ENCODE data around the gene MSANTD2. TPM values are rescaled to one million over a fixed set of nuclear protein-coding genes. Genes with fewer than 3 reads are reported as not detected.

Gene MSANTD2
- total and polyA plus RNA-seq, 9 of the 15 experiments (the other 6 are each of a cell fraction or from before 2014, with no cell fraction given), result 1.3 to 9.9 (median 5.3) TPM

DNA sequence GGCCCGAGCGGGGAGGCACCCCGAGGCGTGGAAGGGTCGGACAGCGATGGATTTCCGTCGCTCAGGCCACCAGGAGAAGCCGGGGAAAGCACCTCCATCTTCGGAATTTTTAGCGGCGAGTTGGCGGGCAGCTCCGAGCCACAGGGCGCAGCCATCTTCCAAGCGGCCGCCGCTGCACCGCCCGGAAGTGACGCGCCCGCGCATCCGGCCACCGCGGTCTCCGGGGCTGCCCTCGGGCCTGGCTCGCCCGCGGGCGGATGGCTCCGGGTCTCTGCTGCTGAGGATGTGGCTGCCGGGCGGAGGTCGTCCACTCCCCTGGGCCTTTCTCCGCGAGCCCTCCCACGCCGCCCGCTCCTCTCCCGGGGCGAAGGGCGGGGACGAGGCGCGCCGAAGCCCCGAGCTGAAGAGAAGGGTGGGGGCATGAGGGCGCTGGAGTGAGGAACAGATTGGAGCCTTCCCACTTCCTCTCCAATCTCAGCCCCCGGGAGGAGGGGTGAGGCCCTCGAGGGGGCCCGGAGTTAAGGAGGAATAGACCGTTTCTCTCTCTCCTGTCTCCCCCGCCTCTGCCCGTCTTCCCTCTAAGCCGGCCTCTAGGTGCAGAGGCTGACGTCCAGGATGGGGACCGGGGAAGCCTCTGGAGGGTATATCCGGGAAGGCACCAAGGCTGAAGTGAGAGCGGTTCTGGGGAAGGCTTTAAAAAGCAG is at the start of gene MSANTD2 (continued):
- TF ChIP-seq TOE1 (IDR thresholded peaks at IDR 0.05; ENCODE audit: borderline replicate concordance) (no peak), TOE1 (CRISPR knock-in tag; IDR thresholded peaks at IDR 0.05; ENCODE audit: borderline replicate concordance, low read depth) (no peak), ZNF354B (CRISPR knock-in tag; IDR thresholded peaks at IDR 0.05) (no peak), GATA2 (CRISPR knock-in tag; IDR thresholded peaks at IDR 0.05) (no peak), SREBF1 (IDR thresholded peaks at IDR 0.05; ENCODE audit: borderline replicate concordance, low read depth, low read length) (no peak), KDM4B (IDR thresholded peaks at IDR 0.05; ENCODE audit: borderline replicate concordance in 2 of 2, low read depth in 1 of 2) (peak in 1 of 2 experiments; percentile 61; a peak in 1 of 4 replicates), EP400 (IDR thresholded peaks at IDR 0.05) (peak; percentile 36; the same call in 1 of the 2 replicates), ZNF224 (CRISPR knock-in tag; IDR thresholded peaks at IDR 0.05) (no peak), U2AF1 (optimal IDR thresholded peaks at IDR 0.05; ENCODE audit: low read depth, low read length) (peak; percentile 8), PCBP1 (IDR thresholded peaks at IDR 0.05; ENCODE audit: low read depth, low read length, poor library complexity, severe bottlenecking) (no peak), SIRT6 (IDR thresholded peaks at IDR 0.05; ENCODE audit: low read depth, low read length) (no peak)
- TF ChIP-seq, protein P1, sequence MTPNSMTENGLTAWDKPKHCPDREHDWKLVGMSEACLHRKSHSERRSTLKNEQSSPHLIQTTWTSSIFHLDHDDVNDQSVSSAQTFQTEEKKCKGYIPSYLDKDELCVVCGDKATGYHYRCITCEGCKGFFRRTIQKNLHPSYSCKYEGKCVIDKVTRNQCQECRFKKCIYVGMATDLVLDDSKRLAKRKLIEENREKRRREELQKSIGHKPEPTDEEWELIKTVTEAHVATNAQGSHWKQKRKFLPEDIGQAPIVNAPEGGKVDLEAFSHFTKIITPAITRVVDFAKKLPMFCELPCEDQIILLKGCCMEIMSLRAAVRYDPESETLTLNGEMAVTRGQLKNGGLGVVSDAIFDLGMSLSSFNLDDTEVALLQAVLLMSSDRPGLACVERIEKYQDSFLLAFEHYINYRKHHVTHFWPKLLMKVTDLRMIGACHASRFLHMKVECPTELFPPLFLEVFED (CRISPR knock-in tag; conservative IDR thresholded peaks at IDR 0.05), result no peak
- TF ChIP-seq, protein P2, sequence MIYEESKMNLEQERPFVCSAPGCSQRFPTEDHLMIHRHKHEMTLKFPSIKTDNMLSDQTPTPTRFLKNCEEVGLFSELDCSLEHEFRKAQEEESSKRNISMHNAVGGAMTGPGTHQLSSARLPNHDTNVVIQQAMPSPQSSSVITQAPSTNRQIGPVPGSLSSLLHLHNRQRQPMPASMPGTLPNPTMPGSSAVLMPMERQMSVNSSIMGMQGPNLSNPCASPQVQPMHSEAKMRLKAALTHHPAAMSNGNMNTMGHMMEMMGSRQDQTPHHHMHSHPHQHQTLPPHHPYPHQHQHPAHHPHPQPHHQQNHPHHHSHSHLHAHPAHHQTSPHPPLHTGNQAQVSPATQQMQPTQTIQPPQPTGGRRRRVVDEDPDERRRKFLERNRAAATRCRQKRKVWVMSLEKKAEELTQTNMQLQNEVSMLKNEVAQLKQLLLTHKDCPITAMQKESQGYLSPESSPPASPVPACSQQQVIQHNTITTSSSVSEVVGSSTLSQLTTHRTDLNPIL (CRISPR knock-in tag; IDR thresholded peaks at IDR 0.05), result no peak
- TF ChIP-seq, protein P3, sequence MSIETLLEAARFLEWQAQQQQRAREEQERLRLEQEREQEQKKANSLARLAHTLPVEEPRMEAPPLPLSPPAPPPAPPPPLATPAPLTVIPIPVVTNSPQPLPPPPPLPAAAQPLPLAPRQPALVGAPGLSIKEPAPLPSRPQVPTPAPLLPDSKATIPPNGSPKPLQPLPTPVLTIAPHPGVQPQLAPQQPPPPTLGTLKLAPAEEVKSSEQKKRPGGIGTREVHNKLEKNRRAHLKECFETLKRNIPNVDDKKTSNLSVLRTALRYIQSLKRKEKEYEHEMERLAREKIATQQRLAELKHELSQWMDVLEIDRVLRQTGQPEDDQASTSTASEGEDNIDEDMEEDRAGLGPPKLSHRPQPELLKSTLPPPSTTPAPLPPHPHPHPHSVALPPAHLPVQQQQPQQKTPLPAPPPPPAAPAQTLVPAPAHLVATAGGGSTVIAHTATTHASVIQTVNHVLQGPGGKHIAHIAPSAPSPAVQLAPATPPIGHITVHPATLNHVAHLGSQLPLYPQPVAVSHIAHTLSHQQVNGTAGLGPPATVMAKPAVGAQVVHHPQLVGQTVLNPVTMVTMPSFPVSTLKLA (conservative IDR thresholded peaks at IDR 0.05), result peak in 1 of 2 experiments; percentile 62; a peak in 2 of 4 replicates
- TF ChIP-seq, protein P4, sequence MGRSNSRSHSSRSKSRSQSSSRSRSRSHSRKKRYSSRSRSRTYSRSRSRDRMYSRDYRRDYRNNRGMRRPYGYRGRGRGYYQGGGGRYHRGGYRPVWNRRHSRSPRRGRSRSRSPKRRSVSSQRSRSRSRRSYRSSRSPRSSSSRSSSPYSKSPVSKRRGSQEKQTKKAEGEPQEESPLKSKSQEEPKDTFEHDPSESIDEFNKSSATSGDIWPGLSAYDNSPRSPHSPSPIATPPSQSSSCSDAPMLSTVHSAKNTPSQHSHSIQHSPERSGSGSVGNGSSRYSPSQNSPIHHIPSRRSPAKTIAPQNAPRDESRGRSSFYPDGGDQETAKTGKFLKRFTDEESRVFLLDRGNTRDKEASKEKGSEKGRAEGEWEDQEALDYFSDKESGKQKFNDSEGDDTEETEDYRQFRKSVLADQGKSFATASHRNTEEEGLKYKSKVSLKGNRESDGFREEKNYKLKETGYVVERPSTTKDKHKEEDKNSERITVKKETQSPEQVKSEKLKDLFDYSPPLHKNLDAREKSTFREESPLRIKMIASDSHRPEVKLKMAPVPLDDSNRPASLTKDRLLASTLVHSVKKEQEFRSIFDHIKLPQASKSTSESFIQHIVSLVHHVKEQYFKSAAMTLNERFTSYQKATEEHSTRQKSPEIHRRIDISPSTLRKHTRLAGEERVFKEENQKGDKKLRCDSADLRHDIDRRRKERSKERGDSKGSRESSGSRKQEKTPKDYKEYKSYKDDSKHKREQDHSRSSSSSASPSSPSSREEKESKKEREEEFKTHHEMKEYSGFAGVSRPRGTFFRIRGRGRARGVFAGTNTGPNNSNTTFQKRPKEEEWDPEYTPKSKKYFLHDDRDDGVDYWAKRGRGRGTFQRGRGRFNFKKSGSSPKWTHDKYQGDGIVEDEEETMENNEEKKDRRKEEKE (IDR thresholded peaks at IDR 0.05; ENCODE audit: borderline replicate concordance in 1 of 2, control insufficient read depth in 1 of 2, low read depth in 2 of 2, low read length in 1 of 2), result no peak
